Measurements from ENCODE around the gene HHIPL1. TPM values are rescaled to one million over a fixed set of nuclear protein-coding genes. Genes with fewer than 3 reads are reported as not detected.

Gene HHIPL1
- total RNA-seq, 2 experiments from 2014 or later: 0.05 TPM; not detected in 1

- CTCF ChIA-PET: interaction anchor here (1.4 to 1.5 kb wide), 2 partner anchors 44 to 159 kb away, joined by 3 read pairs; partner anchors contain the start of gene CYP46A1
- Mint-ChIP-seq H3K27me3 (peaks cover 10% of the 10 kb centered on the region), H3K4me1 (no peaks in the 10 kb centered on the region), H3K4me3 (no peak overlapping the region), H3K9me3 (no peaks in the 10 kb centered on the region), H3K27ac (no peak overlapping the region), H3K36me3 (ENCODE audit: low read depth) (no peaks in the 10 kb centered on the region)
- no peak for DNase-seq
- POLR2A ChIA-PET: no interaction called here
Observed at GRCh38 chr14:99728231-99728920, 83.4 kb downstream of the HHIPL1 start.

- Mint-ChIP-seq H3K36me3 (ENCODE audit: low read depth) (no peaks in the 10 kb centered on the region), H3K9me3 (no peaks in the 10 kb centered on the region), H3K4me1 (no peaks in the 10 kb centered on the region), H3K27me3 (peaks cover 10% of the 10 kb centered on the region), H3K27ac (peak overlapping the region; percentile 19), H3K4me3 (no peak overlapping the region)
- POLR2A ChIA-PET: no interaction called here
- DNase-seq: no peak
- CTCF ChIA-PET: interaction anchor here (1.1 to 1.4 kb wide), 5 partner anchors 11 to 157 kb away, joined by 3 to 5 read pairs (median 3); partner anchors contain the start of gene CYP46A1
Observed at GRCh38 chr14:99728981-99729451, 84.1 kb downstream of the HHIPL1 start.

Other genes starting within 250 kb of the HHIPL1 start
- 10 to 100 TPM; 56.8 to 64.5 TPM for gene SETD3, start 164.3 kb upstream of the HHIPL1 start, total RNA-seq
- gene CCNK, start 163.7 kb upstream of the HHIPL1 start, total RNA-seq: 10 to 100 TPM; 85.5 to 86.8 TPM
- 10 to 100 TPM; 10.0 to 10.9 TPM for gene CCDC85C, start 40.9 kb upstream of the HHIPL1 start, total RNA-seq
- gene CYP46A1, start 39.2 kb downstream of the HHIPL1 start, total RNA-seq: under 1 TPM; 0.12 to 0.20 TPM
- gene EML1, start 148.3 kb downstream of the HHIPL1 start, total RNA-seq: under 1 TPM in 1 of 2 experiments, not detected in 1; 0.12 TPM